ENCODE data around the gene TENT5A.

The TENT5A gene

DNA sequence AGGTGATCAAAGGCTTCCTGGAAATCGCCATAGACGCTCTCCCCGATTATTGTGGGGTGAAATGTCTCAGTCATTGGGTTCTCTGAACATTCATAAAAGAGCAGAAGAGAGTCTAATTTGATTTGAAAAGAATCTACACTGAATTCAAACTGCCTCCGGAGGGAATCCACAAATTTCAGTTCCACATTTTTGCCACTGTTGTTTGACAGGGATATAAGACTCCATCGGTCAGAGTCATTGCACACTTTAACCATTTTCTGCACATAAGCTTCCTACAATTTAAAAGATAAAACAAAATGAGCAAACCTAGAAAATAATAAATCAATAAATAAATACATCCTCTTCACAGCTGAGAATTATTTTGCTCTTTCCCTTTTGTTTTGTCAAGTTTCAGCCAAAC lies 2.3 kb downstream of the TENT5A start:
- no peak for TF ChIP-seq GATA3 (IDR thresholded peaks at IDR 0.05; ENCODE audit: low read depth, low read length)
- no peak for TF ChIP-seq GATA2 (IDR thresholded peaks at IDR 0.05; ENCODE audit: low read depth, low read length)

DNA sequence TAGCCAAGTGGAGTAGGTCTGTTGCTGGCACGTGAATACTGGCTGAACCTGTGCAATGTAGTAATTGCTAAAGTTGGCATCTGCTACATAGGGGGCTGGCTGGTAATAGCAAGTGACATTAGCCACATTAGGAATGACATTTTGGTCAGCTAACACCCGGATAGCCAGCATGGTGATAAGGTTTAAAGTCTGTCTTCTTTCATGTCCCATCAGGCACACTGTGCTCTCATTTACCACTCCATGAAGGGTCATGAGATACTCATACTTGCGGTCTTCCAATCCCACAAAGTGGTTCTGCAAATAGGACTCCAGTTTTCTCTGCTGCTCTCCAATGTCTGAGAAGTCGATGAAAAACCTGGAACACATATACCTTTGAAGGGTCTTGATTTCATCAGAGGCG lies 2.8 kb downstream of the TENT5A start:
- no peak for TF ChIP-seq GATA3 (IDR thresholded peaks at IDR 0.05; ENCODE audit: low read depth, low read length)
- TF ChIP-seq GATA2 (IDR thresholded peaks at IDR 0.05; ENCODE audit: low read depth, low read length) = no peak

DNA sequence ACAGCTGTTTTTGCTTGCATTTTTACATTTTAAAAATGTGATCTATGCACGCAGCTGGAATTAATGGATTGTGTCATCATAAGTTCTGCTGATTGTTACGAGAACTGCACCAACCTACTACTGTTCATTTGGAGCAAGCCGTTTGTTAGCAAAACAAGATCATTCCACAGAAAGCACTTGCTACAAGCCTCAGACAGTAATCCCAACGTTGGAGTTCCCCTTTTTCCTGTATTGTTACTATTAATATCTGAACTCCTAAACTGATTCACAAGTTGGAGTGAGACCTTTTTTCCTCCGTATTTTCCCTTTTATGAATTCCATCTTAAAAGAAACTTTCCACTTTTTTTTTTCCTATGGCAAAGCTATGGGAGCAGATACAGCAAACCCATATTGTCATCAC lies 3.5 kb downstream of the TENT5A start:
- no peak for TF ChIP-seq GATA2 (IDR thresholded peaks at IDR 0.05; ENCODE audit: low read depth, low read length)
- TF ChIP-seq GATA3 (IDR thresholded peaks at IDR 0.05; ENCODE audit: low read depth, low read length) = no peak

DNA sequence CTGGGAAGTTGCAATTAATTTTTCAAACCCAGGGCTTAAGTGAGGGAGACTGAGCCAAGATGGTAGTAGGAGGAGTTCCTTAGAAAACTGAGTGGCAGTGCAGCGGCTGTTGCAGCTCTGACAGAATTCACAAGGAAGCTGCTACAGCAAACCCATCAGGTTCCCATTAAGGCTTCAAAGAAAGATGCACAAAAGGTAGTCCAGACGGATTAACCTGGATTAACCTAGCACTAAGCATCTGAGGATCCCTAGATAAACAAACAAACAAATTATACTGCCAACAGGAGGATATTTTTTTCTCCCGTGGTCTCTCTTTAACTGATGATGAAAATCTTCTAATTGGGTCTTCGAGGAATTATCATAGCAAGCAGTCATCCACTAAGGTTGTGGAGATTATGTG lies 5.2 kb downstream of the TENT5A start:
- no peak for TF ChIP-seq GATA2 (IDR thresholded peaks at IDR 0.05; ENCODE audit: low read depth, low read length)
- no peak for TF ChIP-seq GATA3 (IDR thresholded peaks at IDR 0.05; ENCODE audit: low read depth, low read length)

DNA sequence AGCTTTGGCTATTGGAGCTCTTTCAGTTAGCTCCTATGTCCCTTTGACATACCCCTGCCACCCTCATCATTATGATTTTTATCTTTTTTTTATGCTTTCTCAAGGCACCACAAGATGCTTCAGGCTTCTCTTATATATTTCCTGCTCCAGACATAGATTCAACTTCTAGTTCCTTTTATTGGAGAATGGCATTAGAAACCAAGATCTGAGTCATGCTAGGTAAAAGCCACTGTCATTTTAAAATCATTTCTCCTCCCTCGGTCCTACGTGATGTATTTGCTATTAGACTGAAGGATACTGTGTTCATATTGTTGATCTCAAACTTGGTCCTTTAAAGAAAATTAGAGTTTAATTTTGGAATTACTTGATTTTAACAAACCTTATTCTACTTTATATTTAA lies 8.3 kb downstream of the TENT5A start:
- TF ChIP-seq GATA2 (IDR thresholded peaks at IDR 0.05; ENCODE audit: low read depth, low read length) = no peak
- no peak for TF ChIP-seq GATA3 (IDR thresholded peaks at IDR 0.05; ENCODE audit: low read depth, low read length)

DNA sequence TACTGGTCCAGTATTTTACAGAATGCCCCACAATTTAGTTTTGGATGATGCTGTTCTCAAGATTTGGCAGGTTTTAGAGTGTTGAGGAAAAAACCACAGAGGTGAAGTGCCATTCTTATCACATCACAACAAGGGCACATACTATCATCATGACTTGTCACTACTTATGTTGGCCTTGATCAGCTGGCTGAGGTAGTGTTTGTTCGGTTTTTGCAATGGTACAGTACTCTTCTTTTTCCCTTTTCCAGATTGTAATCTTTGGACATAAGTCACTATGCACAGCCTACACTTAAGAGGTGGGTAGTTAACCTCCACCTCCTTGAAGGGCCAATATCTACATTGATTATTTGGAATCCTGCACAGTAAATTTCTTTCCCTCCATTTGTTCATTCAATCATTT lies 8.8 kb downstream of the TENT5A start:
- no peak for TF ChIP-seq GATA2 (IDR thresholded peaks at IDR 0.05; ENCODE audit: low read depth, low read length)
- TF ChIP-seq GATA3 (IDR thresholded peaks at IDR 0.05; ENCODE audit: low read depth, low read length) = no peak

DNA sequence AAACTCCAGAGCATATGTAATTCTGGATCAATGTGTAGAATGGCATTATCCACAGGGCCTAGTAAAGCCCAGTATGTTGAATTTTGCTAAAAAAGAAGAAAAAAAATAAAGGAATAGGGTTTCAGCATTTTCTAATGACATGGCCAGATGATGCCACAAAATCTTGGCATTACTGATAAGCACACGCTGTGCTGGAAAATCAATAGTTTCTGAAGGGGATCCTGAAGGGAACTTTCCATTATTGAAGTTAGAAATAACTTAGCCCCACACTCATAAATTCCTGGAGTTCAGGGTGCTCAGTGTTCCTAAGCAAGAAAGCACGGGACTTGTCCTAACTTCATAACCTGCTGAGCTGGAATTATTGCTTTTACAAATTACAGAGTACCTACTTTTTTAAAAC lies 10.8 kb downstream of the TENT5A start:
- TF ChIP-seq GATA2 (IDR thresholded peaks at IDR 0.05; ENCODE audit: low read depth, low read length) (no peak), GATA3 (IDR thresholded peaks at IDR 0.05; ENCODE audit: low read depth, low read length) (no peak)

DNA sequence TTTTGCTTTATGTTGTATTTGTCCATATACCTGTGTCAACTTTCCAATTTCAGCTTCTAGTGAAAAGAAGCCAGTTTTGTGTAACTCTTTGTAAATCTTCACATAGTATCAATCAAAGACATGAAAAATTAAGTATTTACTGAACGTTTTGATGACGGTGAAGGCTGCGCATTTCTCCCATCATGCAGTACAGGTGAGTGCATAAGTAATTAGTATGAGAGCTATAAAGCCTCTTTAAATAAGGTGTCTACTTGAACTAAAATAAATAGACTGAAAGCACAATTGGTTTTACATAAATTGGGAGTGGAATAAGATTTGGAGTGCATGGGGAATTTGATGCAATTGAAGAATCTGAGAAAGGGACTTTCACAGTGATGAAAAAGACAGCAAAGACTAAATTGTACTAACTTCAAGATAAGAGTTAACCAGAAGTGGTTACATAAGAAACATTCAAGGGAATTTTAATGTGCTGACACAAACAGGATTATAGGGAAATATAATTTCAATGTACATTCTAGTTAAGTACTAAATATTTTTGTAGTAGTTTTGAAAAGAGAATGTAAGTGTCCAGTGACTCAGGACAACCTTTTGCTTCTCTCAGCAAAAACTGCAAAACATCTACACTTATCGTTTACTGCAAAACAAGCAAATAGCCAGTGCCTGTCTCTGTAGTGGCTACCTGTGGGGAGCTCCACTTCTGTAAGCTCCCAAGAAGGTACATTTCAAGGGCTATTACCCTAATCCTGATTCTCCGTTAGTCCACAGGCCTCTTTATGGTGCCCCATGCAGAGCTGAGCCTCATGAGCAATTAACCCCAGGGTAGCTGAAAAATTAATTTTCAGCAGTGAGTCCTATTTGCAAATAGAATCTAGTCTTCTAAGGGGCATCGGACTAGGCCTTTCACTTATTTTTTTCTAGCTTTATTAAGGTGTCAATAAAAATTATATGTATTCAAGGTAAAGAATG lies 13.0 kb downstream of the TENT5A start:
- no peak for TF ChIP-seq GATA2 (IDR thresholded peaks at IDR 0.05; ENCODE audit: low read depth, low read length)
- TF ChIP-seq GATA3 (IDR thresholded peaks at IDR 0.05; ENCODE audit: low read depth, low read length) = no peak

DNA sequence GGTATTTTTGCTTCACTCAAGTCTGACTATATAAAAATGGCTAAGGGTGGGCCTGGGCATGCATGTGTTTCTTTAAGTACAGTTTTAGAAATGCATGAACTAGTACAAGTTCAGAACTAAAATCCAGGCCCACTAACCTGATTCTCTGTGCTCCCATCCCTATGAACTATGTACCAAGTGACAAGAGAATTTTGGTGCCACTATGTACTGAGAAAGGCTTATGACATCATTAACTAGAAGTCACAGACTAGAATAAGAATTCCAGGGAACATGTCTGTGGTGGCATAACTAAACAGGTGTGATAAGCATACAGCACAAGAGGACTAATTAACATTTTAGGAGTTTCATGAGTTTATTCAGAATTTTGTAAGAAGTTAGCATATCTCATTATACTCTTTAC lies 16.1 kb downstream of the TENT5A start:
- TF ChIP-seq GATA2 (IDR thresholded peaks at IDR 0.05; ENCODE audit: low read depth, low read length) (no peak), GATA3 (IDR thresholded peaks at IDR 0.05; ENCODE audit: low read depth, low read length) (no peak)

DNA sequence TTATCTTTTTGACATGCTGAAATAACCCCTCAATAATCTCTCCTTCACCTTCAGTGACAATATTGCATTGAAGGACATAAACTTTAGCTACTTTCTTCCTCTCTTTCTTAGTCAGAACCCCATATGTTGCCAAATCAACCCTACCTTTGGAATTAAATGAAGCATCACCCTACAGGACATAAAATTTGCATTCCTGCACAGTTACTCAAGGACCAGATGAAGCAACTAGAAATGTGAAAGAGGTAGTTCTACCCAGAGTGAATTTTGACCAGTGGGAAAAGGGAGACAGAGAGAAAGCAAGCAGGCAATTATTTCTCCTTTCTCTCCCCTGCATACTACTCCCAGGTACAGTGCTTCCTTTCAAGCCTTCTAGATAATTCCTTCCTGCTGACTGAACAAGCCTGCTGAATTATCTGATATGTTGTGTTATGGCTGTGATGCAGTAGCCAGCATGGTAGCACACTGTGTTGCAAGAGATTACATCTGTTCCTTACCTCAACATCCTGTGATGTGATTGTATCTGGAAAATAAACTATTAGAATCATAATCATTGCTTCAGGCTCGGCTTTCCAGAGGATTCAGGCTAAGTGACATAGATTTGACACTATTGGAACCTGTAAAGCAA lies 16.6 kb downstream of the TENT5A start:
- TF ChIP-seq GATA2 (IDR thresholded peaks at IDR 0.05; ENCODE audit: low read depth, low read length) = no peak
- TF ChIP-seq GATA3 (IDR thresholded peaks at IDR 0.05; ENCODE audit: low read depth, low read length) = no peak

DNA sequence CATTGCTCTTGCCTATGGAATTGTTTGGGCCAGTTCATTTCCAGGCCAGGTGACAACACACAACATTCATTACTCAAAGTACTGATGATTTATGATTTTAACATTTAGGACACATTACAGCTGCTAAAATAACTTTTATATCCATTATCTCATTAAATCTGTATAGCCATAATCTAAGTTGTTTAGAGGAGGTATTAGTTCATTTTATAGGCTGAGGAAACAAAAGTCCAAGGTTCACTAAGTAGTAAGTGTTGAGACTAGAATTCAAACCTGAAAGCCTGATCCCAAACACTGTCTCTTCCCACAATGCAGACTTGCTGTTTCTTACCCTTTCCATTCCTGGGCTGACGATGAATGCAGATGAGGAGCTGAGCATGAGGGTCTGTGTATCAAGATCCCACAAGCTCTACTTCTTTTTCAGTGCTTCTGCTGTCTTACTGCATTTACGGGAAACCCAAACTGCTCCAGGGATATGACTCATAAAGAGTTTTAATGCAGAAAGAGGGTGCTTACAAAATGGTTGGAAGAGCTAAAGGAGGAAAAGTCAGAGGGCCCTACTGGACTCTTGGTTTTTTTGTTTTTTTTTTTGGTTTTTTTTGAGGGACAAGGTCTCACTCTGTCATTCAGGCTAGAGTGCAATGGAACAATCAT lies 17.9 kb downstream of the TENT5A start:
- no peak for TF ChIP-seq GATA3 (IDR thresholded peaks at IDR 0.05; ENCODE audit: low read depth, low read length)
- no peak for TF ChIP-seq GATA2 (IDR thresholded peaks at IDR 0.05; ENCODE audit: low read depth, low read length)

DNA sequence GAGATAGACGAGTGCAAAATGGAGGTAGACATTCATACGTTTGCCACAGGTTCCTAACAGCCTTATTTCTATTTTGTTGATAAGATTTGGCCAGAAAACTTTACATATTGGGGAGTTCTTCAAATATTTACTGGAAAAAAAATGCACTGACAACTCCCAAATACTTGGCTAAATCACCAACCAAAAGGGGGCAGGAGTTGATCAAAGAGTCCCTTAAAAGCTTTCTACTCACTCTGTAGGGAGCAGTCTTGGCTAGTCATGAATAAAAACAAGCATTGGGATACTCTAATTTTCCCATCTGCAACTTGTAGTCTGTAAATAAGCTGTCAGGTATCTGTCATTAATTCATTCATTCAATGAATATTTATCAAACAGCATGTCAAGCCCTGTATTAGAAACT lies 18.4 kb downstream of the TENT5A start:
- no peak for TF ChIP-seq GATA2 (IDR thresholded peaks at IDR 0.05; ENCODE audit: low read depth, low read length)
- TF ChIP-seq GATA3 (IDR thresholded peaks at IDR 0.05; ENCODE audit: low read depth, low read length) = no peak

DNA sequence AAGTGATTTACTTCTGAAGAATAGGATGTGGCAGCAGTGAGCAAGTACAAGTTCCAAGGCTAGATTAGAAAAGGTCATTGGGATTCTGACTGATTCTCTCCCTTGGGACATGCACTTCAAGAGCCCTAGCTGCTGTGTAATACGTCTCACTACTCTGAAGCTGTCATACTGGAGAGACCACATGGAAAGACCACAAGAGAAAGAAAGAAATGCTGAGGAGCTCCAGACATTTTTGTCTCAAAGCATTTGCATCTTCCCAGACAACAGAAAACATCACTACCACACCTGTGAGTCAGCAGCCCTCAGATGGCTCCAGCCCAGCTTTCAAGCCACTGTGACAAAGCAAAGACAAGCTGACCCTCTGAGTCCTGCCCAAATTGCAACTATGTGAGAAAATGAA lies 20.7 kb downstream of the TENT5A start:
- TF ChIP-seq GATA3 (IDR thresholded peaks at IDR 0.05; ENCODE audit: low read depth, low read length) = no peak

DNA sequence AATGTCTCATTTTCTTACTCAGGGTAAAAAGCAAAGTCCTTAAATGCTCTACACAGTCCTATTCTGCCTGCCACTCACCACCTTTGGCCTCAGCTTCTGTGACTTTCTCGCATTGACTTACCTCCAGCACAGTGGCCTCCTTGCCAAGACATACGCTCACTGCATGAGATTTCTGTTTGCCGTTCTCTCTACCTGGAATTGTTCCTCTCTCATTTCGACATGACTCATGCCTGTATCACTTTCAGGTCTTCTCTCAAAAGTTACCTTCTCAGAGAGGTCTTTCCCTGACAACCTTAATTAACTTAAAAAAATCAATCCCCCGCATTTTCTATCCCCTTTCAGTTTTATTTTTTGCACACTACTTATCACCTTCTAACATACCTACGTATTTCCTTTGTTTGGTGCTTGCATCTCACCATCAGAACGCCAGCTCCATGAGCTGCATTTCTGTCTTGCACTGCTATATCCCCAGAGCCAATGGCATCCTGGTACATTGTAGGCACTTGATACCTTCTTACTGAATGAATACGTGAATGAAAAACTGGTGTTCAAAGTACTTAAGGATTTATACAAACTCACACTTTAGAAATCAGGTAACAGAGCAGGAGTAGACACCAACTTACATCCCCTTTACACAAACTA lies 24.5 kb downstream of the TENT5A start:
- no peak for TF ChIP-seq GATA2 (IDR thresholded peaks at IDR 0.05; ENCODE audit: low read depth, low read length)
- TF ChIP-seq GATA3 (IDR thresholded peaks at IDR 0.05; ENCODE audit: low read depth, low read length) = no peak
